OCI-LY1 (cell line): Measurements from ENCODE around the gene LTA4H.

ENCODE experiments used
- EZH2 ChIP-seq: fragments of 200-600 bp; sonication (generic), shearing (Covaris generic); IDR thresholded peaks from 2 replicates; pipeline ENCODE4 v1.8.0; 2017; ENCODE audit warnings: borderline replicate concordance, mixed run types, mild to moderate bottlenecking, antibody characterized with exemption, low read length, moderate library complexity, mixed read lengths
- TF ChIP-seq, protein P1 (sequence below): fragments of 200-600 bp; sonication (generic), shearing (Covaris generic); IDR thresholded peaks from 2 replicates; pipeline ENCODE4 v1.5.1; 2017; ENCODE audit warnings: mild to moderate bottlenecking, antibody characterized with exemption, low read length, moderate library complexity, mixed read lengths

DNA sequence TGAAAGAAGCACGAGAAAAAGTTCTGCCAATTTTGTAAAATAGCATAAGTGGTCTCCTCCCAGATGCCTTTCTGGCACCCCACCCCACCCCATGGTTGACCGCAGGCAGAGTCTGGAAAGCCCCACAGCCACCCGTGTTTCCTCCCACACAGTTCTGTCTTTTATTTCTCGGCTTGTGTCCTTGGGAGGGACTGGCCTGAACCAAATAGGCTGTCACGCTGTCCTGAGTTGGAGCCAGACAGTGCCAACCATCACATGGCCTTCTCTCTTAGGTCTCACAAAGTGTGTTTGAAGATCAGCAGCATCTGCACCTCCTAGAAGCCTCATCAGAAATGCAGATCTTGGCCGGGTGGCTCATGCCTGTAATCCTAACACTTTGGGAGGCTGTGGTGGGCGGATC, 10.2 kb upstream of the LTA4H start:
- TF ChIP-seq, protein P1, sequence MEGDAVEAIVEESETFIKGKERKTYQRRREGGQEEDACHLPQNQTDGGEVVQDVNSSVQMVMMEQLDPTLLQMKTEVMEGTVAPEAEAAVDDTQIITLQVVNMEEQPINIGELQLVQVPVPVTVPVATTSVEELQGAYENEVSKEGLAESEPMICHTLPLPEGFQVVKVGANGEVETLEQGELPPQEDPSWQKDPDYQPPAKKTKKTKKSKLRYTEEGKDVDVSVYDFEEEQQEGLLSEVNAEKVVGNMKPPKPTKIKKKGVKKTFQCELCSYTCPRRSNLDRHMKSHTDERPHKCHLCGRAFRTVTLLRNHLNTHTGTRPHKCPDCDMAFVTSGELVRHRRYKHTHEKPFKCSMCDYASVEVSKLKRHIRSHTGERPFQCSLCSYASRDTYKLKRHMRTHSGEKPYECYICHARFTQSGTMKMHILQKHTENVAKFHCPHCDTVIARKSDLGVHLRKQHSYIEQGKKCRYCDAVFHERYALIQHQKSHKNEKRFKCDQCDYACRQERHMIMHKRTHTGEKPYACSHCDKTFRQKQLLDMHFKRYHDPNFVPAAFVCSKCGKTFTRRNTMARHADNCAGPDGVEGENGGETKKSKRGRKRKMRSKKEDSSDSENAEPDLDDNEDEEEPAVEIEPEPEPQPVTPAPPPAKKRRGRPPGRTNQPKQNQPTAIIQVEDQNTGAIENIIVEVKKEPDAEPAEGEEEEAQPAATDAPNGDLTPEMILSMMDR = no peak
- no peak for TF ChIP-seq EZH2
